Measurements from ENCODE around the gene FYTTD1.

FYTTD1 gene

GRCh38 chr3:197742787-197743186 lies 6.9 kb upstream of the FYTTD1 start:
- no peaks in the 10 kb centered on the region for H3K36me3 ChIP-seq (replicated peaks)
- H3K27me3 ChIP-seq (replicated peaks): no peaks in the 10 kb centered on the region
- DNase-seq: no peak
- no peak overlapping the region for H3K4me3 ChIP-seq (ENCODE audit: low read depth, low read length)
- TF ChIP-seq CTCF (IDR thresholded peaks at IDR 0.05; ENCODE audit: low read depth, low read length, missing control alignments): no peak
- no peak overlapping the region for H3K27ac ChIP-seq
- in situ Hi-C loops (cut with HindIII; ENCODE audit: low pct_ligation_motif_present, low sequenced_read_pairs): no loop called here

GRCh38 chr3:197746209-197746608 lies 3.5 kb upstream of the FYTTD1 start:
- no peak overlapping the region for H3K27ac ChIP-seq
- TF ChIP-seq CTCF (IDR thresholded peaks at IDR 0.05; ENCODE audit: low read depth, low read length, missing control alignments): no peak
- H3K27me3 ChIP-seq (replicated peaks): no peaks in the 10 kb centered on the region
- no peak overlapping the region for H3K4me3 ChIP-seq (ENCODE audit: low read depth, low read length)
- H3K36me3 ChIP-seq (replicated peaks): no peaks in the 10 kb centered on the region
- in situ Hi-C loops (cut with HindIII; ENCODE audit: low pct_ligation_motif_present, low sequenced_read_pairs): no loop called here
- no peak for DNase-seq

GRCh38 chr3:197746801-197747237 lies 2.9 kb upstream of the FYTTD1 start:
- in situ Hi-C loops (cut with HindIII; ENCODE audit: low pct_ligation_motif_present, low sequenced_read_pairs): no loop called here
- no peak overlapping the region for H3K4me3 ChIP-seq (ENCODE audit: low read depth, low read length)
- no peak for DNase-seq
- H3K36me3 ChIP-seq (replicated peaks): no peaks in the 10 kb centered on the region
- H3K27me3 ChIP-seq (replicated peaks): no peaks in the 10 kb centered on the region
- TF ChIP-seq CTCF (IDR thresholded peaks at IDR 0.05; ENCODE audit: low read depth, low read length, missing control alignments): no peak
- H3K27ac ChIP-seq: no peak overlapping the region

- no peak for TF ChIP-seq CTCF (IDR thresholded peaks at IDR 0.05; ENCODE audit: low read depth, low read length, missing control alignments)
- Histone ChIP-seq H3K27ac (peak overlapping the region; percentile 83), H3K4me3 (ENCODE audit: low read depth, low read length) (peak overlapping the region; percentile 77), H3K36me3 (replicated peaks) (no peaks in the 10 kb centered on the region), H3K27me3 (replicated peaks) (no peaks in the 10 kb centered on the region)
- DNase-seq: no peak
- in situ Hi-C loops (cut with HindIII; ENCODE audit: low pct_ligation_motif_present, low sequenced_read_pairs): no loop called here
Measured at GRCh38 chr3:197748597-197749314, 927 bp upstream of the FYTTD1 start.

GRCh38 chr3:197749315-197749600 lies 425 bp upstream of the FYTTD1 start:
- Histone ChIP-seq H3K36me3 (replicated peaks) (no peaks in the 10 kb centered on the region), H3K4me3 (ENCODE audit: low read depth, low read length) (peak overlapping the region; percentile 77), H3K27me3 (replicated peaks) (no peaks in the 10 kb centered on the region), H3K27ac (peak overlapping the region; percentile 83)
- in situ Hi-C loops (cut with HindIII; ENCODE audit: low pct_ligation_motif_present, low sequenced_read_pairs): no loop called here
- DNase-seq: peak; percentile 44
- no peak for TF ChIP-seq CTCF (IDR thresholded peaks at IDR 0.05; ENCODE audit: low read depth, low read length, missing control alignments)

GRCh38 chr3:197750396-197750831 lies 731 bp downstream of the FYTTD1 start:
- Histone ChIP-seq H3K27me3 (replicated peaks) (no peaks in the 10 kb centered on the region), H3K4me3 (ENCODE audit: low read depth, low read length) (peak overlapping the region; percentile 77), H3K27ac (peak overlapping the region; percentile 83), H3K36me3 (replicated peaks) (no peaks in the 10 kb centered on the region)
- peak; percentile 32 for TF ChIP-seq CTCF (IDR thresholded peaks at IDR 0.05; ENCODE audit: low read depth, low read length, missing control alignments)
- in situ Hi-C loops (cut with HindIII; ENCODE audit: low pct_ligation_motif_present, low sequenced_read_pairs): no loop called here
- DNase-seq: peak; percentile 67

All from brain microvascular endothelial cell (primary cell).